Measurements from ENCODE around the gene KLF8.

Gene KLF8

DNA sequence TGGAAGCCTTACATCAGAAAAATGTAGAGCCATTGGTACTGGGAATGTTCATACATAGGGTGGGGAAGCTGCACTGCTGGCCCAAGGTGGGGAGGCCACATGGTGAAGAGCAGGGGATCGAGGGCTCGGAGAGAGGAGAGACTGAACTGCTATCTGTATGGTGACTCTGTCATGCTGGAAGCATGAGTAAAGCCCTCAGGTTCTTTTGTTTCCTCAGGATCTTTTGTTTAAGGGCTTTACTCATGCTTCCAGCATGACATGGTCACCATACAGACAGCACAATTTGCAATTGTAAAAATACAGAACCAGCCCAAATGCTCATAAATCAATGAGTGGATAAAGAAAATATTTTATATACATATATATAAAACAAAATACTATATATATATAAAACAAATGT lies 78.4 kb downstream of the KLF8 start:
- no peak for DNase-seq

DNA sequence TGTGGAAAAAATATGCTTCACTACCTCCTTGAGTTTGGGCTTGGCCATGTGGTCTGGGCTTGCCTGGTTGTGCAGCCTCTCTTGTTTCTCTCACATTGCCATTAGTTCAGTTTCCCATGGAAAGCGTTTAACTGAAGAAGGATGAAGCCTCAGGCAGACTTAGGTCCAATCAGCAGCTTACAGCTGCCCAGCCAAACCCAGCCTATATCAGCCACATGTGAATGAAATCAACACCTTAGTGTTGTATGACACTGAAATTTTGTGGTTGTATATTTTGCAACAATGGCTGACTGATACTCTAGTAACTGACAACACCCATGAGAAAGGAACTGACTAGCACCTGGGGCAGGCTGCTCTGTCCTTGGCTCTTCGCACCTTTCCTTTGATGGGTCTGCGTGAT lies 81.2 kb downstream of the KLF8 start:
- no peak for DNase-seq

- DNase-seq: no peak
Observed at GRCh38 chrX:56314334-56314733, 82.2 kb downstream of the KLF8 start.

GRCh38 chrX:56318076-56318475 lies 85.9 kb downstream of the KLF8 start:
- DNase-seq: no peak

GRCh38 chrX:56319165-56319564 lies 87.0 kb downstream of the KLF8 start:
- DNase-seq: no peak
